PC-3 (cell line): Measurements from ENCODE around the gene HIVEP3. TPM values are rescaled to one million over a fixed set of nuclear protein-coding genes. Genes with fewer than 3 reads are reported as not detected.

Source experiments
- ATAC-seq: fragments of 200-7000 bp; cut with Tn5 transposase; 2 replicates; pipeline ENCODE4 v1.9.1; 2020; ENCODE audit warnings: mild to moderate bottlenecking, moderate library complexity
- BruUV-seq: library from RNA; stranded (reverse); fragments of 400-500 nt; replicated peaks from 2 replicates; lab custom pipeline; 2021; lab: Mats Ljungman, UMichigan
- CTCF ChIA-PET: fragments of 300-600 bp; sonication (Branson Sonifier 250); formaldehyde crosslinking; loops from one replicate; lab custom pipeline; 2022; ENCODE audit warnings: antibody characterized with exemption; lab: Charles Lee
- POLR2A ChIA-PET: fragments of 300-600 bp; sonication (Branson Sonifier 250); formaldehyde crosslinking; loops from one replicate; lab custom pipeline; 2022; ENCODE audit warnings: antibody characterized with exemption; ENCODE audit not compliant: unreplicated experiment; lab: Charles Lee
- DNase-seq: peaks from one replicate; pipeline ENCODE4 v3.0.0-alpha.2; 2015
- H2AFZ ChIP-seq: fragments of 300-600 bp; sonication (generic); 2 replicates; pipeline ENCODE4 v1.6.0; 2016; ENCODE audit warnings: antibody characterized with exemption, low read length
- H3F3A ChIP-seq: fragments of 300-600 bp; sonication (generic); one replicate; pipeline ENCODE4 v1.6.0; 2017; ENCODE audit warnings: antibody characterized with exemption, low read length, control low read depth, mild to moderate bottlenecking; ENCODE audit not compliant: unreplicated experiment
- H3K27ac ChIP-seq: fragments of 300-600 bp; sonication (generic); 2 replicates; pipeline ENCODE4 v1.5.1; 2016; ENCODE audit warnings: mild to moderate bottlenecking, low read length
- H3K27me3 ChIP-seq: fragments of 300-600 bp; sonication (generic); 2 replicates; pipeline ENCODE4 v1.6.1; 2016; ENCODE audit warnings: low read length, mixed read lengths
- H3K36me3 ChIP-seq: fragments of 300-600 bp; sonication (generic); 2 replicates; pipeline ENCODE4 v1.6.1; 2016; ENCODE audit warnings: low read depth, mixed run types, low read length, mixed read lengths
- H3K4me1 ChIP-seq: fragments of 300-600 bp; sonication (generic); 2 replicates; pipeline ENCODE4 v1.5.1; 2016; ENCODE audit warnings: low read length; ENCODE audit not compliant: insufficient read depth
- H3K4me2 ChIP-seq: fragments of 300-600 bp; sonication (generic); 2 replicates; pipeline ENCODE4 v1.6.0; 2016; ENCODE audit warnings: low read length
- H3K4me3 ChIP-seq: fragments of 300-600 bp; sonication (generic); 2 replicates; pipeline ENCODE4 v1.5.1; 2016; ENCODE audit warnings: mild to moderate bottlenecking, low read length, mixed read lengths
- H3K79me2 ChIP-seq: fragments of 300-600 bp; sonication (generic); 2 replicates; pipeline ENCODE4 v1.6.1; 2017; ENCODE audit warnings: low read length, mixed read lengths
- H3K9ac ChIP-seq: fragments of 300-600 bp; sonication (generic); 2 replicates; pipeline ENCODE4 v1.6.0; 2016; ENCODE audit warnings: mild to moderate bottlenecking, low read length
- H3K9me2 ChIP-seq: fragments of 300-600 bp; sonication (generic); replicated peaks from 2 replicates; pipeline ENCODE4 v1.6.1; 2016; ENCODE audit warnings: mixed run types, low read length, mixed read lengths
- H3K9me3 ChIP-seq: fragments of 300-600 bp; sonication (generic); 2 replicates; pipeline ENCODE4 v1.6.1; 2016; ENCODE audit warnings: low read length, mixed read lengths
- H4K20me1 ChIP-seq: fragments of 300-600 bp; sonication (generic); 2 replicates; pipeline ENCODE4 v1.6.1; 2016; ENCODE audit warnings: low read length, mixed read lengths
- EZH2 ChIP-seq: fragments of 300-600 bp; sonication (generic); IDR thresholded peaks from one replicate; pipeline ENCODE4 v1.6.1; 2017; ENCODE audit warnings: antibody characterized with exemption, mild to moderate bottlenecking, low read length; ENCODE audit not compliant: unreplicated experiment
- EZH2phosphoT487 ChIP-seq: fragments of 300-600 bp; sonication (generic); IDR thresholded peaks from 2 replicates; pipeline ENCODE4 v1.6.1; 2018; ENCODE audit warnings: mild to moderate bottlenecking, antibody characterized with exemption, low read length, borderline replicate concordance
- intact Hi-C: fragments of 100-400 bp; cut with micrococcal nuclease; formaldehyde crosslinking; loops from 2 replicates; pipeline ENCODE4 v1.9.0; 2023
- total RNA-seq: library from RNA; depleted of rRNA; stranded (reverse); fragments of >200 nt; gene quantifications from 2 replicates; pipeline ENCODE4 v1.2.3, GENCODE V29; 2014
- TF ChIP-seq, protein P1 (sequence below): fragments of 300-600 bp; sonication (generic); conservative IDR thresholded peaks from 2 replicates; pipeline ENCODE4 v1.5.1; 2017; ENCODE audit warnings: antibody characterized with exemption, low read depth, mild to moderate bottlenecking, low read length

HIVEP3 gene
- total RNA-seq, 1 experiment from 2014 or later, result 9.8 TPM

- Histone ChIP-seq H4K20me1 (no peaks in the 10 kb centered on the region), H3K27me3 (no peaks in the 10 kb centered on the region), H3K4me2 (no peak overlapping the region), H3K27ac (no peak overlapping the region), H3F3A (no peaks in the 10 kb centered on the region), H3K4me1 (peaks cover 29% of the 10 kb centered on the region), H3K9me3 (no peaks in the 10 kb centered on the region), H3K4me3 (no peak overlapping the region), H2AFZ (no peak overlapping the region), H3K9me2 (no peaks in the 10 kb centered on the region), H3K36me3 (no peaks in the 10 kb centered on the region), H3K9ac (no peak overlapping the region), H3K79me2 (peaks cover 46% of the 10 kb centered on the region)
- TF ChIP-seq EZH2phosphoT487 (no peak), EZH2 (no peak)
- TF ChIP-seq, protein P1, sequence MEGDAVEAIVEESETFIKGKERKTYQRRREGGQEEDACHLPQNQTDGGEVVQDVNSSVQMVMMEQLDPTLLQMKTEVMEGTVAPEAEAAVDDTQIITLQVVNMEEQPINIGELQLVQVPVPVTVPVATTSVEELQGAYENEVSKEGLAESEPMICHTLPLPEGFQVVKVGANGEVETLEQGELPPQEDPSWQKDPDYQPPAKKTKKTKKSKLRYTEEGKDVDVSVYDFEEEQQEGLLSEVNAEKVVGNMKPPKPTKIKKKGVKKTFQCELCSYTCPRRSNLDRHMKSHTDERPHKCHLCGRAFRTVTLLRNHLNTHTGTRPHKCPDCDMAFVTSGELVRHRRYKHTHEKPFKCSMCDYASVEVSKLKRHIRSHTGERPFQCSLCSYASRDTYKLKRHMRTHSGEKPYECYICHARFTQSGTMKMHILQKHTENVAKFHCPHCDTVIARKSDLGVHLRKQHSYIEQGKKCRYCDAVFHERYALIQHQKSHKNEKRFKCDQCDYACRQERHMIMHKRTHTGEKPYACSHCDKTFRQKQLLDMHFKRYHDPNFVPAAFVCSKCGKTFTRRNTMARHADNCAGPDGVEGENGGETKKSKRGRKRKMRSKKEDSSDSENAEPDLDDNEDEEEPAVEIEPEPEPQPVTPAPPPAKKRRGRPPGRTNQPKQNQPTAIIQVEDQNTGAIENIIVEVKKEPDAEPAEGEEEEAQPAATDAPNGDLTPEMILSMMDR, result no peak
- ATAC-seq (no peak), DNase-seq (no peak)
- BruUV-seq, result no TSS peak
- ChIA-PET CTCF (no interaction called here), POLR2A (no interaction called here)
- intact Hi-C loops, result no loop called here
These were observed 43.2 kb downstream of the HIVEP3 start for GRCh38 chr1:41875487-41875886.

- Histone ChIP-seq H3K36me3 (no peaks in the 10 kb centered on the region), H3K9me3 (no peaks in the 10 kb centered on the region), H3K4me3 (no peak overlapping the region), H4K20me1 (no peaks in the 10 kb centered on the region), H3K27ac (no peak overlapping the region), H3F3A (no peaks in the 10 kb centered on the region), H3K79me2 (peaks cover 40% of the 10 kb centered on the region), H3K27me3 (no peaks in the 10 kb centered on the region), H3K4me2 (no peak overlapping the region), H2AFZ (no peak overlapping the region), H3K9me2 (no peaks in the 10 kb centered on the region), H3K4me1 (peaks cover 29% of the 10 kb centered on the region), H3K9ac (no peak overlapping the region)
- no peak for DNase-seq
- CTCF ChIA-PET, result no interaction called here
- no peak for ATAC-seq
- BruUV-seq, result no TSS peak
- TF ChIP-seq, protein P1, result no peak
- intact Hi-C loops, result no loop called here
- POLR2A ChIA-PET, result no interaction called here
These were observed 43.8 kb downstream of the HIVEP3 start for GRCh38 chr1:41874903-41875411.

DNA sequence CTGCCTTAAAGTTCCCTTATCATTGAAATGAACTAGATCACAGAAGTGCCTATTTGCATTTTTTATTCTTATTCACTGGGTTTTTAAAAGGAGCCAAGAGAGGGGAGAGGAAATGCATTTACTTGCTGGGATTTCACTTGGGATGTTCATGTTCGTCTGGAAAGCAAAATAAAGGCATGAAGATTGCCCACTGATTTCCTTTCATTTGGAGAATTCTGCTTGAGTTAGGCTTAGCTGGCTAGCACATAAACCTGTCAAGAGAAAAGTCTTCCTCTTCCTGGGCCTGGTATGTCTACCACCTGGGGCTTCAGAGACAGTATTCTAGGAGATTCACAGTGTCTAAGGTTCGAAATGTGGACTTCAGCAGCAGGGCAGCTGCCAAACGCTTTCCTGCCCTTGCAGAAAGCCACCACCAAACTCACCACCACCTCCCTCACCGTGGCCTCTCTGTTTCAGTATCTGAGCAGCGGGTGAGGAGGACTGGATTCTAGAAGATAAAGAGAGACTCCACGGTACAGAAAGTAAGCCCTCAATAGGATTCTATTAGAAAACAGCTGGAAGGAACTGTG is 44.5 kb downstream of the HIVEP3 start:
- DNase-seq (no peak), ATAC-seq (no peak)
- no peak overlapping the region for H3K4me2 ChIP-seq
- no peaks in the 10 kb centered on the region for H3K9me2 ChIP-seq
- H2AFZ ChIP-seq, result no peak overlapping the region
- no peaks in the 10 kb centered on the region for H4K20me1 ChIP-seq
- no peak overlapping the region for H3K4me3 ChIP-seq
- no peak overlapping the region for H3K9ac ChIP-seq
- intact Hi-C loops, result no loop called here
- H3K9me3 ChIP-seq, result no peaks in the 10 kb centered on the region
- no peaks in the 10 kb centered on the region for H3K27me3 ChIP-seq
- H3K27ac ChIP-seq, result no peak overlapping the region
- peaks cover 26% of the 10 kb centered on the region for H3K4me1 ChIP-seq
- ChIA-PET CTCF (interaction anchor here (0.5 kb wide), 1 partner anchor 55 kb away, joined by 5 read pairs; no protein-coding TSS in a partner anchor), POLR2A (no interaction called here)
- no peak for TF ChIP-seq EZH2
- TF ChIP-seq EZH2phosphoT487, result no peak
- TF ChIP-seq, protein P1, result no peak
- peaks cover 37% of the 10 kb centered on the region for H3K79me2 ChIP-seq
- H3K36me3 ChIP-seq, result no peaks in the 10 kb centered on the region
- no peaks in the 10 kb centered on the region for H3F3A ChIP-seq
- BruUV-seq, result no TSS peak
